ENCODE results near the gene PCSK6.

Gene PCSK6

DNA sequence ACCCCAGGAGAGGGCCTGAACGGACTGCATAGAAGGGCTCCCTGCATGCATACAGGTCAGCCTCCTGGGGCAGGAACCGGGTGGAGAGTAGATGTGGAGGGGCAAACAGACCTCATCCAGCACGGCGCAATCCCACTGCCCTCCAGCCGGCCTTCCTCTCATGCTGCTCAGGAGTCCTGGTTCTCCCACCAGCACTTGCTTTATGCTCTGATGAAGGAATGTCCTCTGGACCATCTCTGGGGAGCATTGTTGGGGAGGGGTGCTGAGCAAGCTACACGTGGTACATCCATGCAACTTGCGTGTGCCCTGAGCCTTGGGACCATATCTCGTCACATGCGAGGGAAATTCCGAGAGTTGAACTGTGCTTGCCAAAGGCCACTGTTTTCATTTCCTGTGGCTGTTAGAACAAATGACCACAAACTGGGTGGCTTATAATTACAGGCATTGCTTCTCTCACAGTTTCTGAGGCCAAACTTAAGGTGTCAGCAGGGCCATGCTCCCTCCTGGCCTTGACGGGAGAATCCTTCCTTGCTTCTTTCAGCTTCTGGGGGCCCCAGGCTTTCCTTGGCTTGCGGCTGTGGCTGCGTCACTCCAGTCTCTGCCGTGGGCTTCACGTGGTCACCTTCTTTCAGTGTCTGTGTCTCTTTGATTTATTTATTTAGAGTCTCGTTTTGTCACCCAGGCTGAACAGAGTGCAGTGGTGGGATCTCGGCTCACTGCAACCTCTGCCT is 224.4 kb downstream of the PCSK6 start:
- TF ChIP-seq GATA3 (IDR thresholded peaks at IDR 0.05; ENCODE audit: low read depth, low read length): no peak
- TF ChIP-seq GATA2 (IDR thresholded peaks at IDR 0.05; ENCODE audit: low read depth, low read length): no peak

DNA sequence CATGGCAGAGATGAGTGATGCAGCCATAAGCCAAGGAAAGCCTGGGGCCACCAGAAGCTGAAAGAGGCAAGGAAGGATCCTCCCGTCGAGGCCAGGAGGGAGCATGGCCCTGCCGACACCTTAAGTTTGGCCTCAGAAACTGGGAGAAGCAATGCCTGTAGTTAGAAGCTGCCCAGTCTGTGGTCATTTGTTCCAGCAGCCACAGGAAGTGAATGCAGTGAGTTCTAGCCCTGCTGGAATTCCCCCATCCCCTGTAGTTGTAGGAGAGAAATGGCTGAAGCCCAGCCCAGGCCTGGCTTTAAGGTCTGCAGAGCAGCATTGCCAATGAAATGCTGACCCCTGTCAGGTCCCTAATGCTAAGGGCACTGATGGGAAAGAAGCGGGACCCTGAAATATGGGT is 225.5 kb downstream of the PCSK6 start:
- TF ChIP-seq GATA3 (IDR thresholded peaks at IDR 0.05; ENCODE audit: low read depth, low read length) (no peak), GATA2 (IDR thresholded peaks at IDR 0.05; ENCODE audit: low read depth, low read length) (no peak)

DNA sequence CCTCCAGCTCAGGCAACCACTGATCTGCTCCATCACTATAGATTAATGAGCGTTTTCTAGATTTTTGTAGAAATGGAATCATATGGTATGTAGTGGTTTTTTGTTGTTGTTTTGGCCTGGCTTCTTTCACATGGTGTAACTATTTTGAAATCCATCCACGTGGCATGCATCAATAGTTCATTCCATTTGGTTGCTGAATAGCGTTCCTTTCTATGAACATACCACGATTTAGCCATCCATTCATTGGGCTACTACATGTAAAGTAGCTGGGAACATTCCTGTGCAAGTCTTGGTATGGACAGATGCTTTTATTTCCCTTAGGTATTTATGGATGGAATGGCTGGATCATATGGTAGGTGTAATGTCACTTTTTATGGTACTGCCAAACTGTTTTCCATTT is 227.0 kb downstream of the PCSK6 start:
- TF ChIP-seq GATA2 (IDR thresholded peaks at IDR 0.05; ENCODE audit: low read depth, low read length): no peak
- no peak for TF ChIP-seq GATA3 (IDR thresholded peaks at IDR 0.05; ENCODE audit: low read depth, low read length)

DNA sequence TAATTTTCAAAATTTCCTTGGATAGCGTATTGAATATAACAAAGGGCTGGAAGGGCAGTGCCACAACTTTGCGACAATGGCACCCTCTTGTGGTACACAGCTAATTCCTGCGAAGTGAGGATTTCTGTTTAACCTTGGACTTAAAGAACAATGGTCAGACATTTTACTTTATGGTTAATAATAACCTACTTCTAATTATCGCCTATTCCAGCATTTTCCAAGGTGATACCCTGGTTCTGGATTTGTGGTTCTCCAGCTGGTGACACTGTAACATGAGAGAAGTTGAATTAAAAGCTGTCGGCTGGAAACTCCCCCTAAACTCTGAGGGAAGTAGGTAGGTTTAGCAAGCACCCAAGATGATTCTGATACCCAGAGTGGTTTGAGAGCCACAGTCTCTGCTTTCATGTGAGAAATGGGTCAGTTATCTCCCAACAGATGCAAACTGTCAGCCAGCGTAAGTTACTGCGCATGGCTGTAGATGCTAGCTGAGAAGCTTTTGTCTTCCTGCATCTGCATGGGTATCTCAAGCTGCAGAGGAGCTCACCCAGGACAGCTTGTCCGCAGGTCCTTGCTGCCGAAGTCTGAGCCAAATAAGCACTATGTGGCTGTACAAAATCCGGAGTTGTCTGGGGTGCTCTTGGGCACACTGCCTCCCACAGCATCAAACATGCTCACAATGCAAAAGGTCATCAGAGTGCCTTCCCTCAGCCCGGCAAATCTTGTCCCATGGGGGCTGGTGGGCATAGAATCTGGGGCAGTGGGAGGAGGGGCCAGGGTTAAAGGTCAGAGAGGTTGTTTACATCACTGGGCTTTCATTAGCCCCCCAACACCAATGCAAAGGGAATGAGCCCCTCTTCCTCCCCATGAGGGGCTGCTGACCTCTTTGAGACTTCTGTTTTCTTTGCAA is 231.0 kb downstream of the PCSK6 start:
- TF ChIP-seq GATA3 (IDR thresholded peaks at IDR 0.05; ENCODE audit: low read depth, low read length): no peak
- TF ChIP-seq GATA2 (IDR thresholded peaks at IDR 0.05; ENCODE audit: low read depth, low read length): no peak

DNA sequence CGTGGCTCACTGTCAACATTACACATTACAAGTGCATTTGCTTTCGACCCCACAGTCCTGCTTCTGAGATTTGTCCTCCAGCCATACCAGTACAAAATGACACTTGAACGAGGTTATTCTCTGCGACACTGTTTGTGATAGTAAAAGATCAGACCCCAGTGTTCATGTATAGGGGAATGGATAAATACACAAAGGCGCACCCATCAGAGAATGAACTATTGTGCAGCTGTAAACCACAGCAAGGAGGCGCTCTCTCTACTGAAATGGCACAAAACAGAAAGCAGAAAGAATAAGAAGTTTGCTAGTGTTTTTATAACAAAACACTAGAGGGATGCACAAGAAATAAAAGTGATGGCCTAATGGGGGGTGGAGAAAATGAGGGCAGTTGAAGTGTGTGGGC is 232.8 kb downstream of the PCSK6 start:
- TF ChIP-seq GATA3 (IDR thresholded peaks at IDR 0.05; ENCODE audit: low read depth, low read length) (no peak), GATA2 (IDR thresholded peaks at IDR 0.05; ENCODE audit: low read depth, low read length) (no peak)

DNA sequence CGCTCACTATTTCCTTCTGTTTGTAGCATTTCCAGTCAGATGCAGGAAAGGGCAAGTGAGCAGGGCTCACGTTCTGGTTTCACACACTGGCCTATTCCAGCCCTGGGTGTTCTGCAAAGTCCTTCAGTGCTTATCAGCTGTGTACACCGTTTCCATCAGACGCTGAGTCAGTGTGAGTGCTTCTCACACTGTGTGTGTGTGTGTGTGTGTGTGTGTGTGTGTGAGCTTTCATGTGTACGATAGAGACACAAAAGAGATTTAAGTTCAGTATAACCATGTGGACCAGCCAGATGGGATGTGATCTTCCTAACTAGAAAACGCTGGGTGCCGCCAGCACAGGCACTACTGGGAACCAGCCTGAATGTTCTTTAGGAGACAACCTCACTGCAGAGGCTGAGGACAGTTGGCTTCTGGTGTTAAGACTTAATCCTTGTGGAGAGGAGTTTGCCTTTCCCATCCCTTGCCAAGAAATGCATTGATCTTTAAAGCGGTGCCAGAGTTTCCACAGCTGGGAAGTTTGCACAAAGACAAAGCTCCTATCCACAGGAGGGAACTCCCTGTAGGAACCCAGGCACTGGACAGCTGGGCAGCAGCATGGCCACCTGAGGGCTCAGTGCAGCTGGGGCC is 233.8 kb downstream of the PCSK6 start:
- no peak for TF ChIP-seq GATA2 (IDR thresholded peaks at IDR 0.05; ENCODE audit: low read depth, low read length)
- no peak for TF ChIP-seq GATA3 (IDR thresholded peaks at IDR 0.05; ENCODE audit: low read depth, low read length)

DNA sequence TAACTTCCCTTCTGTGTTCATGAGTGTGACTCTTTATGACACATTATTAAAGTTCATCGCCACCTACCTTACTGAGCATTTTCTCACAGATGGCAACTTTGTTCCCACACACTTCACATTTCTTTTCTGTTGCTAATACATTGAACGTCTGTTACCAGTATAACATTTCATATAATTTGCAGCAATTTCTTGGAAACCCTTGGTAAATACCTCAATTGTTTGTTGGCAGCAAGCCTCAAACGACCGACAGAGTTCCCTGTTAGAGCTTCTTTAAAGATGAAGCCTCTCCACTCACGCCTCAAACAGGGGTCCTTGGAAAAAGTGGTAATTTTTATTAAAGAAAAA is 234.5 kb downstream of the PCSK6 start:
- TF ChIP-seq GATA3 (IDR thresholded peaks at IDR 0.05; ENCODE audit: low read depth, low read length) (no peak), GATA2 (IDR thresholded peaks at IDR 0.05; ENCODE audit: low read depth, low read length) (no peak)

DNA sequence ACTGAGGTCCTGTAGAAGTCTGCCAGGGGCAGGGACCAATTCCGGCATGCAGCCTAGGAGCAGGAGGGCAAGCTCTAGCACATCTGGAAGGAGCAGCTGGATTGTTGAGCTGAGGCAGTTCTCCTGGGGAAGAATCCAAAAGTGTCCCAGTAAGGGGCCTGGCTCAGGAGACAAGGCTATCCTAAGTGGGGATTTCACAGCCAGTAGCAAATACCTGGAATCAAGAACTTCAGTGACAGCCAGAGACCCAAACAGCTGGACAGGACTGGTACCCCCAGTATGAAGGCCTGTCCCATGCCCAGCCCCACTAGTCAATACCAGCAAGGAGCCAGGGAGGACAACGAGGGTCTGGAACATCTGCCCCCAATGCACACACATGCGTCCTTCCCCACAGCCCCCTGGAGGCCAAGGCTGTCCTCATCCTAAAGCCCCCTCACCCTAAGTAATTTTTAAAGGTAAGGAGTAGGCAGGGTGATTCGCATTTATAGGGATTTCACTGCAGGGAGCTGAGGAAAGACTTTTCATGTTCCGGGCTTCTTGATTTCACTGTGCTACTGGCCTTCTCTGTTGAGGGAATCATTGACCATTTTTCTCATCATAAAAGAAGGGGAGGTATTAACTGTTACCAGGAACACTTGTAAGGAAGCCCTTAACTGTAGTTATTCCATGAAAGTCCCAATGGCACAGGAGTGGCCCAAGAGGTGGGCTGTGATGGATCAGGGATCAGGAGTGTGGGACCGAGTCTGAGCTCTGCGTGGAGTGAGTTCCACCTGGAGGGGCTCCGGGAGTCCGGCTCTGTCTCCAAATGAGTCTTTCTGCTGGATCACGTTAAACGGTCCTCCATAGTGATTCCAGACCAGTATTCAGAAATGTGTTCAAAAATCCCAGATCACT is 235.1 kb downstream of the PCSK6 start:
- TF ChIP-seq GATA2 (IDR thresholded peaks at IDR 0.05; ENCODE audit: low read depth, low read length) (no peak), GATA3 (IDR thresholded peaks at IDR 0.05; ENCODE audit: low read depth, low read length) (no peak)
